Testis (tissue), 2 donors: ENCODE results near the gene DAPK3.

Source experiments
- CTCF ChIP-seq, 3 experiments: fragments of 450-650 bp in 2 of 3; fragments of 200-600 bp in 1 of 3; sonication (generic) in 1 of 3; IDR thresholded peaks; one replicate each; pipeline ENCODE4 v1.5.1; 2016 to 2019; ENCODE audit warnings: antibody characterized with exemption in 3 of 3, mild to moderate bottlenecking in 2 of 3, moderate library complexity in 1 of 3
- POLR2A ChIP-seq: fragments of 450-650 bp; IDR thresholded peaks from one replicate; pipeline ENCODE4 v1.6.1; 2017; ENCODE audit warnings: antibody characterized with exemption, mild to moderate bottlenecking, moderate library complexity

GRCh38 chr19:3976495-3977241, 5.8 kb upstream of the DAPK3 start:
- TF ChIP-seq CTCF (IDR thresholded peaks at IDR 0.05) (no peak), POLR2A (no peak)
